Endothelial cell (in vitro differentiated cells): ENCODE measurements around the gene SH3GLB2. TPM values are rescaled to one million over a fixed set of nuclear protein-coding genes. Genes with fewer than 3 reads are reported as not detected.

Experiments
- DNase-seq: peaks from one replicate; pipeline ENCODE4 v3.0.0; 2021; ENCODE audit warnings: low spot score
- H3K27ac Mint-ChIP-seq: one replicate; pipeline ENCODE4 v1.8.0; 2021; ENCODE audit warnings: mixed read lengths, inconsistent platforms; ENCODE audit not compliant: unreplicated experiment
- H3K27me3 Mint-ChIP-seq: one replicate; pipeline ENCODE4 v1.8.0; 2021; ENCODE audit warnings: mild to moderate bottlenecking, moderate library complexity, mixed read lengths, inconsistent platforms; ENCODE audit not compliant: unreplicated experiment
- H3K36me3 Mint-ChIP-seq: one replicate; pipeline ENCODE4 v1.8.0; 2021; ENCODE audit warnings: mild to moderate bottlenecking, low read depth, mixed read lengths, inconsistent platforms; ENCODE audit not compliant: unreplicated experiment
- H3K4me1 Mint-ChIP-seq: one replicate; pipeline ENCODE4 v1.8.0; 2021; ENCODE audit warnings: mild to moderate bottlenecking, mixed read lengths, inconsistent platforms; ENCODE audit not compliant: unreplicated experiment
- H3K4me3 Mint-ChIP-seq: one replicate; pipeline ENCODE4 v1.8.0; 2021; ENCODE audit warnings: mild to moderate bottlenecking, mixed read lengths, inconsistent platforms; ENCODE audit not compliant: unreplicated experiment
- H3K9me3 Mint-ChIP-seq: one replicate; pipeline ENCODE4 v1.8.0; 2021; ENCODE audit warnings: mixed read lengths, inconsistent platforms; ENCODE audit not compliant: unreplicated experiment
- CTCF ChIP-seq: fragments of 200-600 bp; sonication (generic); IDR thresholded peaks from one replicate; pipeline ENCODE4 v1.5.0; 2021; ENCODE audit warnings: antibody characterized with exemption; ENCODE audit not compliant: unreplicated experiment
- total RNA-seq: library from RNA; stranded (reverse); fragmentation: NEBNext Ultra II Directional; extraction: Animal tissue kit (Norgen Biotek cat#: 25700); gene quantifications from one replicate; pipeline ENCODE4 v1.2.1, GENCODE V29; 2021; ENCODE audit not compliant: unreplicated experiment

The SH3GLB2 gene
- total RNA-seq, 1 donor from 2014 or later = 94.3 TPM

GRCh38 chr9:129027224-129027684 lies 877 bp downstream of the SH3GLB2 start:
- peaks cover 3% of the 10 kb centered on the region for H3K27me3 Mint-ChIP-seq
- TF ChIP-seq CTCF = no peak
- H3K27ac Mint-ChIP-seq = no peak overlapping the region
- peak overlapping the region; percentile 89 for H3K4me3 Mint-ChIP-seq
- peaks cover 9% of the 10 kb centered on the region for H3K36me3 Mint-ChIP-seq
- no peak for DNase-seq
- no peaks in the 10 kb centered on the region for H3K9me3 Mint-ChIP-seq
- peaks cover 24% of the 10 kb centered on the region for H3K4me1 Mint-ChIP-seq

- Mint-ChIP-seq H3K4me3 (peak overlapping the region; percentile 89), H3K27ac (no peak overlapping the region), H3K9me3 (no peaks in the 10 kb centered on the region), H3K27me3 (peaks cover 3% of the 10 kb centered on the region), H3K4me1 (peaks cover 24% of the 10 kb centered on the region), H3K36me3 (peaks cover 9% of the 10 kb centered on the region)
- TF ChIP-seq CTCF = no peak
- DNase-seq = no peak
These were observed 1.5 kb downstream of the SH3GLB2 start for GRCh38 chr9:129026442-129027223.

GRCh38 chr9:129023908-129024233 lies 4.3 kb downstream of the SH3GLB2 start:
- peak overlapping the region; percentile 48 for H3K27ac Mint-ChIP-seq
- peaks cover 5% of the 10 kb centered on the region for H3K36me3 Mint-ChIP-seq

GRCh38 chr9:129023036-129023907 lies 4.9 kb downstream of the SH3GLB2 start:
- DNase-seq = no peak
- Mint-ChIP-seq H3K27me3 (peaks cover 3% of the 10 kb centered on the region), H3K36me3 (peaks cover 5% of the 10 kb centered on the region), H3K27ac (peak overlapping the region; percentile 48), H3K9me3 (no peaks in the 10 kb centered on the region), H3K4me3 (peak overlapping the region; percentile 66), H3K4me1 (peaks cover 24% of the 10 kb centered on the region)
- no peak for TF ChIP-seq CTCF

More at GRCh38 chr9:129023908-129024233, 4.3 kb downstream of the SH3GLB2 start:
- DNase-seq = no peak
- peaks cover 24% of the 10 kb centered on the region for H3K4me1 Mint-ChIP-seq
- no peak for TF ChIP-seq CTCF
- peaks cover 3% of the 10 kb centered on the region for H3K27me3 Mint-ChIP-seq
- no peak overlapping the region for H3K4me3 Mint-ChIP-seq
- no peaks in the 10 kb centered on the region for H3K9me3 Mint-ChIP-seq
